GM20000 (cell line): ENCODE measurements around the gene TGFBR3.

Source experiments
- DNase-seq: peaks from one replicate; pipeline ENCODE4 v3.0.0; 2012; ENCODE audit warnings: low spot score
- CTCF ChIP-seq: IDR thresholded peaks from 2 replicates; pipeline ENCODE4 v1.5.1; 2012; ENCODE audit warnings: mild to moderate bottlenecking, control low read depth; ENCODE audit errors: extremely low read depth, missing control alignments

TGFBR3 gene

GRCh38 chr1:91724231-91724630 lies 161.7 kb downstream of the TGFBR3 start:
- TF ChIP-seq CTCF: no peak
- no peak for DNase-seq

- no peak for TF ChIP-seq CTCF
- DNase-seq: no peak
These were observed 165.9 kb downstream of the TGFBR3 start for GRCh38 chr1:91720044-91720443.

GRCh38 chr1:91718877-91719276 lies 167.1 kb downstream of the TGFBR3 start:
- no peak for TF ChIP-seq CTCF
- no peak for DNase-seq

GRCh38 chr1:91718368-91718767 lies 167.6 kb downstream of the TGFBR3 start:
- no peak for DNase-seq
- TF ChIP-seq CTCF: no peak

- no peak for TF ChIP-seq CTCF
- DNase-seq: no peak
These were observed 168.1 kb downstream of the TGFBR3 start for GRCh38 chr1:91717839-91718238.

GRCh38 chr1:91716339-91716738 lies 169.6 kb downstream of the TGFBR3 start:
- no peak for DNase-seq
- no peak for TF ChIP-seq CTCF

GRCh38 chr1:91715416-91716000 lies 170.4 kb downstream of the TGFBR3 start:
- TF ChIP-seq CTCF: no peak
- DNase-seq: no peak
